Naive thymus-derived CD4-positive, alpha-beta T cell (primary cell): ENCODE data around the gene CD55. TPM values are rescaled to one million over a fixed set of nuclear protein-coding genes. Genes with fewer than 3 reads are reported as not detected.

Source experiments
- ATAC-seq: fragments of 150-1000 bp; cut with Tn5 transposase; 2 replicates; pipeline ENCODE4 v1.10.0; 2021; ENCODE audit warnings: mild to moderate bottlenecking, moderate library complexity
- CTCF ChIA-PET: fragments of 350-600 bp; sonication (Branson Sonifier 250); formaldehyde crosslinking; loops from one replicate; lab custom pipeline; 2021; ENCODE audit warnings: antibody characterized with exemption; lab: Charles Lee
- POLR2A ChIA-PET: fragments of 350-600 bp; sonication (Branson Sonifier 250); formaldehyde crosslinking; loops from one replicate; lab custom pipeline; 2021; ENCODE audit warnings: antibody characterized with exemption, inconsistent platforms; lab: Charles Lee
- DNase-seq, 9 donors: peaks; one replicate each; pipeline versions ENCODE4 v3.0.0 to v3.0.0-alpha.2; 2020 to 2022; ENCODE audit warnings: mixed read lengths in 1 of 9
- H3K27ac ChIP-seq: one replicate; pipeline ENCODE4 v1.7.0; 2013; ENCODE audit warnings: mild to moderate bottlenecking, low read depth, low read length, moderate library complexity
- H3K27me3 ChIP-seq, 2 donors: one replicate each; pipeline ENCODE4 v1.7.0; 2013; ENCODE audit warnings: low read length in 2 of 2, mild to moderate bottlenecking in 2 of 2, moderate library complexity in 2 of 2; ENCODE audit not compliant: control insufficient read depth in 2 of 2, insufficient read depth in 2 of 2
- H3K36me3 ChIP-seq, 3 experiments: 1 replicate in 2 of 3; 2 replicates in 1 of 3; pipeline ENCODE4 v1.7.0; 2013; ENCODE audit warnings: low read length in 3 of 3, mild to moderate bottlenecking in 3 of 3, moderate library complexity in 1 of 3; ENCODE audit not compliant: insufficient read depth in 3 of 3, control insufficient read depth in 2 of 3
- H3K4me1 ChIP-seq, 2 donors: one replicate each; pipeline ENCODE4 v1.7.0; 2013; ENCODE audit warnings: low read length in 2 of 2, mild to moderate bottlenecking in 2 of 2, moderate library complexity in 1 of 2; ENCODE audit not compliant: control insufficient read depth in 2 of 2, insufficient read depth in 2 of 2
- H3K4me3 ChIP-seq: 2 replicates; pipeline ENCODE4 v1.7.0; 2013; ENCODE audit warnings: mild to moderate bottlenecking, low read length
- H3K9me3 ChIP-seq, 3 experiments: 1 replicate in 2 of 3; 2 replicates in 1 of 3; pipeline ENCODE4 v1.7.0; 2013; ENCODE audit warnings: low read length in 3 of 3; ENCODE audit not compliant: control insufficient read depth in 2 of 3
- H3K27ac Mint-ChIP-seq, 9 donors: one replicate each; pipeline ENCODE4 v1.8.0; 2020 to 2022; ENCODE audit warnings: mixed read lengths in 9 of 9, mild to moderate bottlenecking in 8 of 9, moderate library complexity in 5 of 9, inconsistent platforms in 2 of 9
- H3K27me3 Mint-ChIP-seq, 5 donors: one replicate each; pipeline ENCODE4 v1.8.0; 2021 to 2022; ENCODE audit warnings: mixed read lengths in 5 of 5, mild to moderate bottlenecking in 1 of 5
- H3K36me3 Mint-ChIP-seq, 5 donors: one replicate each; pipeline ENCODE4 v1.8.0; 2020 to 2022; ENCODE audit warnings: mixed read lengths in 5 of 5, mild to moderate bottlenecking in 3 of 5, inconsistent platforms in 1 of 5
- H3K4me1 Mint-ChIP-seq, 7 donors: one replicate each; pipeline ENCODE4 v1.8.0; 2020 to 2022; ENCODE audit warnings: mixed read lengths in 7 of 7, mild to moderate bottlenecking in 3 of 7, inconsistent platforms in 1 of 7
- H3K4me3 Mint-ChIP-seq, 10 donors: one replicate each; pipeline ENCODE4 v1.8.0; 2020 to 2022; ENCODE audit warnings: mild to moderate bottlenecking in 10 of 10, mixed read lengths in 10 of 10, moderate library complexity in 6 of 10, inconsistent platforms in 2 of 10
- H3K9me3 Mint-ChIP-seq, 11 donors: one replicate each; pipeline ENCODE4 v1.8.0; 2020 to 2022; ENCODE audit warnings: mixed read lengths in 11 of 11, mild to moderate bottlenecking in 4 of 11, inconsistent platforms in 1 of 11, moderate library complexity in 1 of 11
- intact Hi-C, 2 donors: fragments of 100-400 bp; cut with micrococcal nuclease; formaldehyde crosslinking; loops; one replicate each; pipeline ENCODE4 v1.15.1; 2023
- polyA plus RNA-seq, 2 donors: library from polyadenylated mRNA; unstranded; fragments of 300-500 nt; fragmentation: Illumina TruSeq; gene quantifications; one replicate each; pipeline ENCODE4 v1.2.3, GENCODE V29; 2021
- total RNA-seq, 6 experiments: library from RNA in 5 of 6; stranded (reverse) in 5 of 6; gene quantifications; 1 replicate in 5 of 6; 2 replicates in 1 of 6; pipeline ENCODE4 v1.2.3 and lab custom pipeline; 2021 to 2026

Gene CD55, protein sequence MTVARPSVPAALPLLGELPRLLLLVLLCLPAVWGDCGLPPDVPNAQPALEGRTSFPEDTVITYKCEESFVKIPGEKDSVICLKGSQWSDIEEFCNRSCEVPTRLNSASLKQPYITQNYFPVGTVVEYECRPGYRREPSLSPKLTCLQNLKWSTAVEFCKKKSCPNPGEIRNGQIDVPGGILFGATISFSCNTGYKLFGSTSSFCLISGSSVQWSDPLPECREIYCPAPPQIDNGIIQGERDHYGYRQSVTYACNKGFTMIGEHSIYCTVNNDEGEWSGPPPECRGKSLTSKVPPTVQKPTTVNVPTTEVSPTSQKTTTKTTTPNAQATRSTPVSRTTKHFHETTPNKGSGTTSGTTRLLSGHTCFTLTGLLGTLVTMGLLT
- total RNA-seq (100 to 1,000 TPM; 122 to 264 (median 134) TPM), polyA plus RNA-seq (100 to 1,000 TPM; 115 to 185 TPM), total RNA-seq (lab: John Stamatoyannopoulos, UW) (316 reads per million, percentile 96 among the genes with 10 or more reads in this experiment)

DNA sequence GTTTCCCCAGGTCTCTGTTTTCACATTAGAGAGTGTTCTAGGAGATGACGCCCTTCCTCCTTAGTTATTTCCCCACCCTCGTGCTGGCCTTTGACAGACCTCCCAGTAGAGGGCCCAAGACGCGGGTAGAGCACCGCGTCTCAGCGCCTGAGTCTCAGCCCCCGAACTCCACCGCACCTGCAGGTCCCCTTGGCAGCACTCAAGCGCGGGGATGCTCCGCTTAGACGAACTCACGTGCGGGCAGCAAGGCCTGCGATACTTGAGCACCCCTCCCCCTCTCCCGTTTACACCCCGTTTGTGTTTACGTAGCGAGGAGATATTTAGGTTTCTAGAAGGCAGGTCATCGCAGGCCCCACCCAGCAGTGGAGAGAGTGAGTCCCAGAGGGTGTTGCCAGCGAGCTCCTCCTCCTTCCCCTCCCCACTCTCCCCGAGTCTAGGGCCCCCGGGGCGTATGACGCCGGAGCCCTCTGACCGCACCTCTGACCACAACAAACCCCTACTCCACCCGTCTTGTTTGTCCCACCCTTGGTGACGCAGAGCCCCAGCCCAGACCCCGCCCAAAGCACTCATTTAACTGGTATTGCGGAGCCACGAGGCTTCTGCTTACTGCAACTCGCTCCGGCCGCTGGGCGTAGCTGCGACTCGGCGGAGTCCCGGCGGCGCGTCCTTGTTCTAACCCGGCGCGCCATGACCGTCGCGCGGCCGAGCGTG, at the start of gene CD55:
Gene CD55, plus strand, starts transcription at position 600 of the 711 bp plus-strand sequence. Its CDS starts 88 bp downstream, at position 688.
- no peaks in the 10 kb centered on the region for H3K9me3 ChIP-seq
- Mint-ChIP-seq H3K4me1 (peaks cover 25 to 64% (median 50%) of the 10 kb centered on the region in 7 donors), H3K9me3 (peaks cover 0 to 7% (median 0%) of the 10 kb centered on the region in 11 donors), H3K4me3 (peak within 1 kb of the TSS; percentile 90 to 99 (median 96)), H3K27me3 (peaks cover 0 to 3% (median 0%) of the 10 kb centered on the region in 5 donors), H3K36me3 (peaks cover 5 to 34% (median 17%) of the 10 kb centered on the region in 5 donors), H3K27ac (peak within 1 kb of the TSS; percentile 99 to 100 (median 100))
- H3K27ac ChIP-seq, result peak within 1 kb of the TSS; percentile 99
- H3K4me1 ChIP-seq, result peaks cover 6 to 13% of the 10 kb centered on the region in 2 donors
- H3K36me3 ChIP-seq, result peaks cover 4 to 20% (median 5%) of the 10 kb centered on the region in 3 experiments
- DNase-seq, result peak; percentile 92 to 100 (median 100)
- H3K4me3 ChIP-seq, result peak within 1 kb of the TSS; percentile 88
- H3K27me3 ChIP-seq, result no peaks in the 10 kb centered on the region
- ATAC-seq, result peak; percentile 95
- CTCF ChIA-PET, result interaction anchor here (0.6 to 2.0 kb wide), 6 partner anchors 11 to 242 kb away, joined by 3 to 12 read pairs (median 3); no protein-coding TSS in a partner anchor
- POLR2A ChIA-PET, result interaction anchor here (0.5 to 7.6 kb wide), 51 partner anchors 9 to 399 kb away, joined by 3 to 95 read pairs (median 4); partner anchors contain the start of genes C4BPB, CR2, FCMR and PFKFB2
- intact Hi-C loops, result loop anchor here (1.0 to 10.0 kb wide), 23 partner anchors 15 to 764 kb away; partner anchors contain the start of genes DYRK3 (in 1 of the 2), FCMR (in 1 of the 2) and YOD1 (in 1 of the 2)

DNA sequence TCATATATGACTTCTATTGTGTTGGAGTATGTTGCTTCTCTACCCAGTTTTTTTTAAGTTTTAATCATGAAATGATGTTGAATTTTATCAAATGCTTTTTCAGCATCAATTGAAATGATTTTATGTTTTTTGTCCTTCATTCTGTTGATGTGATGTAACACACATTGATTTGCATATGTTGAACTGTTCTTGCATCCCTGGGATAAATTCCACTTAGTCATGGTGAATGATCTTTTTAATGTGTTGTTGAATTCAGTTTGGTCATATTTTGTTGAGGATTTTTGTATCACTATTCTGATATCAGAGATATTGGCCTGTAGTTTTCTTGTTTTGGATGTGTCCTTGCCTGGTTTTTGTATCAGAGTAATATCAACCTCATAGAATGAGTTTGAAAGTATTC, 46.6 kb upstream of the CD55 start:
- Mint-ChIP-seq H3K27ac (no peak overlapping the region), H3K4me1 (peaks cover 11 to 30% (median 21%) of the 10 kb centered on the region in 7 donors), H3K4me3 (no peak overlapping the region), H3K27me3 (peaks cover 0 to 22% (median 0%) of the 10 kb centered on the region in 5 donors), H3K9me3 (peaks cover 1 to 43% (median 10%) of the 10 kb centered on the region in 11 donors), H3K36me3 (peaks cover 3 to 24% (median 4%) of the 10 kb centered on the region in 5 donors)
- Histone ChIP-seq H3K4me3 (no peak overlapping the region), H3K27ac (no peak overlapping the region), H3K36me3 (no peaks in the 10 kb centered on the region), H3K27me3 (no peaks in the 10 kb centered on the region), H3K9me3 (no peaks in the 10 kb centered on the region), H3K4me1 (no peaks in the 10 kb centered on the region)
- DNase-seq, result no peak
- ChIA-PET CTCF (interaction anchor here (0.6 to 0.7 kb wide), 2 partner anchors 58 to 204 kb away, joined by 3 read pairs; no protein-coding TSS in a partner anchor), POLR2A (interaction anchor here (1.8 kb wide), 1 partner anchor 12 kb away, joined by 7 read pairs; no protein-coding TSS in a partner anchor)
- ATAC-seq, result no peak
- intact Hi-C loops, result no loop called here

DNA sequence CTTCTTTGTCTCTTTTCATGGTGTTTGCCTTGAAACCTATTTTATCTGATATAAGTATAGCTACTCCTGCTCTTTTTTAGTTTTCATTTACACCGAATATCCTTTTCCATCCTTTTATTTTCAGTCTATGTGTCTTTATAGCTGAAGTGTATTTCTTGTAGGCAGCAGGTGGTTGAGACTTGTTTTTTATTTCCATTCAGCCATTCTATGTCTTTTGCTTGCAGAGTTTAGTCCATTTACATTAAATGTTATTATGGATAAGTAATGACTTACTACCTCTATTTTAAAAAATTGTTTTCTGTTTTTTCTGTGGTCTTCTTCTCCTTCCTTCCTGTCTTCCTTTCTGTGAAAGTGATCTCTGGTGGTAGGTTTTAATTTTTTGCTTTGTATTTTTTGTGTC, 45.0 kb upstream of the CD55 start:
- Mint-ChIP-seq H3K4me1 (peaks cover 15 to 39% (median 31%) of the 10 kb centered on the region in 7 donors), H3K27ac (peak overlapping the region in 2 of 9 donors; percentile 0 to 21), H3K4me3 (peak overlapping the region in 7 of 10 donors; percentile 3 to 59 (median 15)), H3K36me3 (peaks cover 3 to 29% (median 4%) of the 10 kb centered on the region in 5 donors), H3K27me3 (peaks cover 0 to 22% (median 0%) of the 10 kb centered on the region in 5 donors), H3K9me3 (peaks cover 1 to 43% (median 10%) of the 10 kb centered on the region in 11 donors)
- intact Hi-C loops, result no loop called here
- peak in 1 of 9 donors; percentile 2 for DNase-seq
- H3K36me3 ChIP-seq, result no peaks in the 10 kb centered on the region
- H3K4me1 ChIP-seq, result peaks cover 0 to 5% of the 10 kb centered on the region in 2 donors
- H3K27me3 ChIP-seq, result no peaks in the 10 kb centered on the region
- H3K27ac ChIP-seq, result no peak overlapping the region
- CTCF ChIA-PET, result no interaction called here
- POLR2A ChIA-PET, result interaction anchor here (0.6 to 9.3 kb wide), 3 partner anchors 43 to 233 kb away, joined by 3 to 95 read pairs (median 4); partner anchors contain the start of gene CD55
- ATAC-seq, result no peak
- no peaks in the 10 kb centered on the region for H3K9me3 ChIP-seq
- H3K4me3 ChIP-seq, result no peak overlapping the region

DNA sequence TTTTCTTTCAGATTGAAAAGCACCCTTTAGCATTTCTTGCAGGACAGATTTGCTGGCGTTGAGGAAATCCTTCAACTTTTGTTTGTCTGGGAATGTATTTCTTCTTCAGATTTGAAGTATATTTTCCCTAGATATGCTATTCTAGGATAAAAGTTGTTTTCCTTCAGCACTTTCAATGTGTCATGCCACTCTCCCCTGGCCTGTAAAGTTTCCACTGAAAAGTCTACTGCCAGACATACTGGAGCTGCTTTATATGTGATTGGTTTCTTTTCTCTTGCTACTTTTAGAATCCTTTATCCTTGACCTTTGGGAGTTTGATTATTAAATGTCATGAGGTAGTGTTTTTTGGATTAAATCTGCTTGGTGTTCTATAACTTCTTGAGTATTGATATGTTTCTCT, 44.2 kb upstream of the CD55 start:
- Histone ChIP-seq H3K27me3 (no peaks in the 10 kb centered on the region), H3K36me3 (no peaks in the 10 kb centered on the region), H3K4me1 (peaks cover 0 to 12% of the 10 kb centered on the region in 2 donors), H3K4me3 (no peak overlapping the region), H3K9me3 (no peaks in the 10 kb centered on the region), H3K27ac (no peak overlapping the region)
- ATAC-seq, result no peak
- Mint-ChIP-seq H3K9me3 (peaks cover 1 to 37% (median 13%) of the 10 kb centered on the region in 11 donors), H3K27me3 (peaks cover 0 to 22% (median 0%) of the 10 kb centered on the region in 5 donors), H3K4me1 (peaks cover 20 to 47% (median 39%) of the 10 kb centered on the region in 7 donors), H3K4me3 (peak overlapping the region in 9 of 10 donors; percentile 3 to 59 (median 34)), H3K36me3 (peaks cover 0 to 34% (median 4%) of the 10 kb centered on the region in 5 donors), H3K27ac (peak overlapping the region in 6 of 9 donors; percentile 0 to 63 (median 13))
- intact Hi-C loops, result no loop called here
- ChIA-PET CTCF (interaction anchor here (1.1 kb wide), 1 partner anchor 18 kb away, joined by 3 read pairs; no protein-coding TSS in a partner anchor), POLR2A (interaction anchor here (1.1 to 9.3 kb wide), 2 partner anchors 43 to 547 kb away, joined by 3 to 95 read pairs; partner anchors contain the start of gene CD55)
- no peak for DNase-seq

DNA sequence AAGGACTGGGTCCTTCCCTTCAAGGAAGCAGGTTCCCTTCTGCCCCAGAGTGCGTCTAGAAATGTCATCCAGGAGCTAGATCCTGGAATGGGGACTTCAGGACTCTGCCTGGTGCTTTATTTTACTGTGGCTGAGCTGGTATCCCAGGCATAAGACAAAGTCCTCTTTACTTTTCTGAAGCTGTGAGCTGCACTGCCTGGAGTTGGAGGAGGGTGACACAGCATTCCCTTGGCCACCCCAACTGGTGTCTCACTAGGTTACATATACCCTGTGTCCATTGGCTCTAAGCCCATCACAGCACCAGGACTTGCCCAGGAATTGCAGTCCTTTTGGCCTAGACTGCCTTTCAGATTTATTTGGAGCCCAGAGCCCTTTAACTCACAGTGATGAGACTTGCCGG, 41.8 kb upstream of the CD55 start:
- Mint-ChIP-seq H3K36me3 (peaks cover 0 to 28% (median 4%) of the 10 kb centered on the region in 5 donors), H3K4me3 (no peak overlapping the region), H3K4me1 (peaks cover 33 to 68% (median 58%) of the 10 kb centered on the region in 7 donors), H3K27ac (peak overlapping the region in 1 of 9 donors; percentile 4), H3K27me3 (peaks cover 0 to 12% (median 0%) of the 10 kb centered on the region in 5 donors), H3K9me3 (peaks cover 1 to 21% (median 9%) of the 10 kb centered on the region in 11 donors)
- Histone ChIP-seq H3K4me1 (peaks cover 0 to 29% of the 10 kb centered on the region in 2 donors), H3K27ac (no peak overlapping the region), H3K9me3 (no peaks in the 10 kb centered on the region), H3K27me3 (no peaks in the 10 kb centered on the region), H3K36me3 (no peaks in the 10 kb centered on the region), H3K4me3 (no peak overlapping the region)
- DNase-seq (no peak), ATAC-seq (no peak)
- POLR2A ChIA-PET, result interaction anchor here (0.5 to 9.3 kb wide), 5 partner anchors 9 to 67 kb away, joined by 3 to 95 read pairs (median 3); partner anchors contain the start of gene CD55
- CTCF ChIA-PET, result no interaction called here
- intact Hi-C loops, result no loop called here
